CD4-positive, alpha-beta T cell treated with Interleukin-4 for 1 hour (primary cell): ENCODE data around the gene ZNF333.
"Not testable (repeated sequence)": the region's sequence is repeated elsewhere in the genome, so short reads cannot be mapped to it uniquely, and the experiment has no call there.

Experiments
- DNase-seq, 2 donors: peaks; one replicate each; pipeline ENCODE4 v3.0.0-alpha.2; 2020 to 2022

The ZNF333 gene

GRCh38 chr19:14700711-14701375 is 11.0 kb downstream of the ZNF333 start:
- DNase-seq, result no peak

DNA sequence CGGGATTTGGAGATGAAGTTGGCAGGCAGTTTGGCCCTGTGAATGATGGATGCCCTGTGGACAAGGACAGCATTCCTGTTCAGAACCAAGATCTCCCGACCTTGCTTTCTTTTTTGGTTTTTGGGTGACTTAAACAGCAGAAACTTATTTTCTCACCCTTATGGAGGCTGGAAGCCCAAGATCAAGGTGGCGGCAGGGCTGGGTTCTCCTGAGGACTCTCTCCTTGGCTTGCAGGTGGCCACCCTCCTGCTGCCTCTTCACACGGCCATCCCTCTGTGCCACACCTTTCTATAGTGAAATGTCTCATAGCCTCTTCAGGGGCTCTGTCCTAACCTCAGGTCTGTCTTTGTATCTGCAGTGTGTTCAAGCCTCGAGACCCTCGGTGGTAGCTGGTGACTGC is 14.0 kb downstream of the ZNF333 start:
- DNase-seq, result no peak

GRCh38 chr19:14704450-14704849 is 14.6 kb downstream of the ZNF333 start:
- DNase-seq, result no peak

DNA sequence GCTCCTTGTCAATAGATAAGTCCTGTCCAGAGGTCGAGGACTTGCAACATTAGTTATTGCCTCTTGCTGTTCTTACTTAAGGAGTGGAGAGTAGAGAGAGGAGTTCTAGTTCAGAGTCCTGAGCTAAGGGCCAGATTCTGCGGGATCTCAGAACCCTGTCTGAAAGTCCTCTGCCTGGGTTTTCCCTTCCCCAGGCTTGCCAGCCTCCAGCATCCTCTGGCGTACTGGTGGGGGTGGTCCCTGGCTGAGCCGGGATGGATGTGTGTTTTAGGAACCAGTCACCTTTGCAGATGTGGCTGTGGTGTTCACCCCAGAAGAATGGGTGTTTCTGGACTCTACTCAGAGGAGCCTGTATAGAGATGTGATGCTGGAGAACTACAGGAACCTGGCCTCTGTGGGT is 26.0 kb downstream of the ZNF333 start:
- no peak for DNase-seq

DNA sequence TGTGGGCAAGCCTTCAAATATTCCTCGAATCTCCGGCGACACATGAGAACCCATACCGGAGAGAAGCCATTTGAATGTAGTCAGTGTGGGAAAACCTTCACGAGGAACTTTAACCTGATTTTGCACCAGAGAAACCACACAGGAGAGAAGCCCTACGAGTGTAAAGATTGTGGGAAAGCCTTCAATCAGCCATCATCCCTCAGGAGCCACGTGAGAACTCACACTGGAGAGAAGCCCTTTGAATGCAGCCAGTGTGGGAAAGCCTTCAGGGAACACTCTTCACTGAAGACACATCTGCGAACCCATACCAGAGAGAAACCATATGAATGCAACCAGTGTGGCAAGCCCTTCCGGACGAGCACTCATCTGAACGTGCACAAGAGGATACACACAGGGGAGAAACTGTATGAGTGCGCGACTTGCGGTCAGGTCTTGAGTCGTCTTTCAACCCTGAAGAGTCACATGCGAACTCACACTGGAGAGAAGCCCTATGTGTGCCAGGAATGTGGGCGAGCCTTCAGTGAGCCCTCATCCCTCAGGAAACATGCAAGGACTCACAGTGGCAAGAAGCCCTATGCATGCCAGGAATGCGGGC is 28.8 kb downstream of the ZNF333 start:
- no peak for DNase-seq

DNA sequence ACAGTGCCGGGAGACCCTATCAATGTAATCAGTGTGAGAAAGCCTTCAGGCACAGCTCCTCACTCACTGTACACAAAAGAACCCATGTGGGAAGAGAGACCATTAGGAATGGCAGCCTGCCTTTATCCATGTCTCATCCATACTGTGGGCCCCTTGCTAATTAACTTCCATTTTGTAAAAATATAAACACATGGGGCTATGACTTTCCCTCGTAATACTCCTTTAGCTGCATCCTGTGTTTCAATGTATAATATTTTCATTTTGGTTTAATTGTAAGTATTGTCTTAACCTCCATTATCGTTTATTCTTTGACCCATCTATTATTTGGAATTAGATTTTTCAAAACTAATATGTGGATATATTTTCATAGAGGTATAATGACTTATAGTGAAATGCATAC is 29.3 kb downstream of the ZNF333 start:
- DNase-seq, result no peak

DNA sequence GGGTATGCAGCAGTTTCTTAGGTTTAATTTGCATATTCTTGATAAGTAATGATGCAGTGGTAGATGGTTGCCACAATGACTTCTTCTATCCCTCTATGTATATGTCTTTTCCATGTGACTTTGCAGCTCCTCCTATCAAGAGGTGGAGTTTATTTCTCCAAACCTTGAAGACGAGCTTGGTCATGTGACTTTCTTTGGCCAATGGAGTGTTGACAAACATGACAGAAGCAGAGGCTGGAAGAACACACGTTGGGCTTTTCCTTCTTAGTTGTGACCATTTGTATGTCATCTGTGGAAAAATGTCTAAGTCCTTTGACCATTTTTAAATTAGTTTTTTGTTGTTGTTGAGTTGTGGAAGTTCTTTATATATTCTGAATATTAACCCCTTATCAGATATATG is 32.3 kb downstream of the ZNF333 start:
- DNase-seq, result no peak

- no peak for DNase-seq
Measured at GRCh38 chr19:14728595-14728994, 38.7 kb downstream of the ZNF333 start.

DNA sequence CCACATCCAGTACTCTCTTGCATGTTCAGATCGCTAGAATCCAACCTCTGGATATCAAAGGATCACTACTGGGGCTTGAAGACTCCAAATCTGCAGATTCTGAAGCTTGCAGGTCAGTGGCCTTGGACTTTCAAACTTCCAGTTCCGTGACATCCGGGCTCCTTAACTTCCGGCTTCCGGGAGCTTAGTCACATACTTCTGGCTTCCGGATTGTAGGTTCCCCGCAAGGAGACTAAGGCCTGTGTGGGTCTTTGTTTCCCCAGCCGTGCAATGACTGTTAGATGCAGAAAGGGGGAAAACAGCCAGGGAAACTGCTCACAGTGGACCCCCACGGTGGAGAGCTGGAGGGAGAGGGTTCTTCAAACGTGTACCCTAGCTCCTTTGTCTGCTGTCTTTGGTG is 41.4 kb downstream of the ZNF333 start:
- DNase-seq, result no peak

DNA sequence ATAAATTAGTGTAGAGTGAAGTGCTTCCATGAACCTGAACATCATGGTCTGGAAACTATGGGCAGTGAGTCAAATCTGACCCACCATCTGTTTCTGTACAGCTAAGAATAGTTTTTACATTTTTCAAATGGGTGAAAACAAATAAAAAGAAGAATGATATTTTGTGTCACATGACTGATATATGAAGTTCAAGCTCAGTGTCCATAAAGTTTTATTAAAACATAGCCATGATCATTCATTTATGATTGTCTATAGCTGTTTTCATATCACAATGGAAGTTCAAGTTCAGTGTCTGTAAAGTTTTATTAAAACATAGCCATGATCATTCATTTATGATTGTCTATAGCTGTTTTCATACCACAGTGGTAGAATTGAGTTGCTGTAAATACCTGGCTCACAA is 42.7 kb downstream of the ZNF333 start:
- DNase-seq, result no peak

DNA sequence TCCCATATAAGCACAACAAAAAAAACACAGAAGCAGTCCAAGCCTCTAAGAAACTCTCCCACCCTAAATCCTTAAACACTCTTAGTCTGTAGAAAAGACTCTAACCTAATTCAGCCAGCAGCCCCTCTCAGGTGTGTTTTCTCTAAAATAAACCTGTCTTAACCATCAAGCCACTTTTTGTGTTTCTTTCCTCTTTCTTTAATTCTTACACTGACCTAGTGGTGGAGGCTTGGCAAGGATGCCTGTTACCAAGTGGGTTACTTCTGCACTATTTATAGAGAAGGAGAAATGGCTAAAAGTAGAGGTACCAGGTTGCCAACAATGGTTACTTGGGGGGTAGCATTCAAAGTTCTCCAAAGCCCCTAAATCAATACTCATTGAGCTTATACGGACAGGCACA is 43.7 kb downstream of the ZNF333 start:
- no peak for DNase-seq

GRCh38 chr19:14735915-14736314 is 46.1 kb downstream of the ZNF333 start:
- DNase-seq, result no peak

GRCh38 chr19:14746886-14747285 is 57.0 kb downstream of the ZNF333 start:
- no peak for DNase-seq

- no peak for DNase-seq
Measured at GRCh38 chr19:14748601-14749000, 58.8 kb downstream of the ZNF333 start.

DNA sequence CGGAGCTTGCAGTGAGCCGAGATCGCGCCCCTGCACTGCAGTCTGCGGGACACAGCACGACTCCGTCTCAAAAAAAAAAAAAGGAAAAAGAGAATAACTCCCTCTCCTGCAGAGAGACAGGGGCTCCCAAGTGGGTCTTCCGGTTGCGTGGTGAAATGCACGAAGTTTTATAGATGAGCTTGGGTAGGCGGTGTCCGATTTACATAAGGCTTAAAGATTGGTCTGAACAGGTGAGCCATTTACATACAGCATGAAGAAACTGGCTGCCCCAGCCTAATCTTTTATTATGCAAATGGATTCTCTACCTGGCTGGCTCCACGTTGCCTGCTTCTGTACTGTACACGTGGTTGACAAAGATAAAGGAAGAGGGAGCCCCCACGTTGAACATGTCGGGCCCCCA is 69.0 kb downstream of the ZNF333 start:
- DNase-seq, result no peak

DNA sequence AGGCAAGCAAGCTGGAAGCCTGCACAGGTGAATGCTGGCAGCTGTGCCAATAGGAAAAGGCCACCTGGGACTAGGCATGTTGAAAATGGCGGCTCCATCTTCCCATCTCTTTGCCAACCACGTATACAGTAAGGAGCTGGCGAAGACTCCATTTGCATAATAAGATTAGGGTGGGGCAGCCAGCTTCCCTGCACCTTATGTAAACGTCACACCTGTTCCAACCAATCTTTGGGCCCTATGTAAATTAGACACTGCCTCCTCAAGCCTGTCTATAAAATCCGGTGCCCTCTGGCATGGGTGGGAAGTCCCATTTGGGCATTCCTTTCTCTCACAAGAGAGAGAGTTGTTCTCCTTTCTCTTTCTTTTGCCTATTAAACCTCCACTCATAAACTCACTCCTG is 71.8 kb downstream of the ZNF333 start:
- DNase-seq, result no peak

DNA sequence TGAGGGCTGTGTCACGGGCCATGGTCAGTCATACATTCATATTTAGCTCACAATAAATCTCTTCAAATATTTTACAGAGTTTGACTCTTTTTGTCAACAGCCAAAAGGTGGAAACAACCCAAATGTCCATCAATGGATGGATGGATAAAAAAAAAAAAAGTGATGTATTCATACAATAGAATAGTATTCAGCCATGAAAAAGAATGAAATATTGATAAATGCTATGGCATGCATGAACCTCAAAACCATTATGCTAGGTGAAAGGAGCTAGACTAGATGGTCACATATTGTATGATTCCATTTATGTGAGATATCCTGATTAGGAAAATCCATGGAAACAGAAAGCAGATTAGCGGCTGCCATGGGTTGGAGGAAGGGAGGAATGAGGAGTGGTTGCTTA is 72.3 kb downstream of the ZNF333 start:
- no peak for DNase-seq

DNA sequence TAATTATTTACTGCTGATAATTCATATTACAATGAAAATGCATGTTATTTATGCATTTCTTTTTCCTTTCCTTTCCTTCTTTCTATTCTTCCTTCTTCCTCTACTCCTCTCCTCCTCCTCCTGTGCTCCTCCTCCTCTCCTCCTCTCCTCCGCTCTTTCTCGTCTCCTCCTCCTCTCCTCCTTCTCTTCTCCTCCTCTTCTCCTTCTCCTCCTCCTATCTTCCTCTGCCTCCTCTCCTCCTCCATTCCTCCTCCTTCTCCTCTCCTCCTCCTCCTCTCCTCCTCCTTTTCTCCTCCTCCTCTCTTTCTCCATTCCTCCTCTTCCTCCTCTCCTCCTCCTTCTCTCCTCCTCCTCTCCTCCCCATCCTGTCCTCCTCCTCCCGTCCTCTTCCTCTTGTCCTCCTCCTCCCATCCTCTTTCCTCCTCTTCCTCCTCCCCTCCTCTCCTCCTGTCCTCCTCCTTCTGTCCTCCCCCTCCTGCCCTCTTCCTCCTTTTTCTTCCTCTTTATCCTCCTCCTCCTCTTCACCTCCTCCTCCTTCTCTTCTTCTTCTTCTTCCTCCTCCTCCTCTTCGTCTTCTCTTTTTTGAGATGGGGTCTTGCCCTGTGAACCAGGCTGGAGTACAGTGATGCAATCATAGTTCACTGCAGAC is 73.8 kb downstream of the ZNF333 start:
- DNase-seq, result no peak

- DNase-seq, result no peak
Measured at GRCh38 chr19:14764401-14764800, 74.6 kb downstream of the ZNF333 start.

GRCh38 chr19:14765403-14765802 is 75.6 kb downstream of the ZNF333 start:
- peak in 1 of 2 donors; percentile 13 for DNase-seq

- not testable (repeated sequence) for DNase-seq
Measured at GRCh38 chr19:14765841-14766240, 76.0 kb downstream of the ZNF333 start.

DNA sequence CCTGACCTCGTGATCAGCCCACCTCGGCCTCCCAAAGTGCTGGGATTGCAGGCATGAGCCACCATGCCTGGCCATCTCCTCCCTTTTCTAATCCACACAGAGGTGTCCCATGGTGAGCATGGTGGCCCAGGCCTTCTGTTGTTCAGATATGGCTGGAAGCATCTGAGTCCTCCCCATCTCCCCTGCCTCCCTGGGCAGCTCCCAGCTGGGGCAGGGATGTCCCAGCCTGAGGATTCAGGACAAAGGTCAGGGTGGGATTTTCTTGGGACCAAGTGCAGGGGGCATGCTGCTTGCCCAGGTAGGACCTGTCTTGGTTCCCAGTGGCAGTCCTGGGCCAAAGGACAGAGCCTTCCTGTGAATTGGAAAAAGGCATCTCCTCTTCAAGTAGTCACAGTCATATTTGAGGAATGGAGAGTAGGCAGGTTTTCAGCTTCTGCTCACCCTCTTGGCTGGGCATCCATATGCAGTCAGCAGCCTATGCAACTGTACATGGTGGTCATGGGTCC is 77.7 kb downstream of the ZNF333 start:
- DNase-seq, result no peak

DNA sequence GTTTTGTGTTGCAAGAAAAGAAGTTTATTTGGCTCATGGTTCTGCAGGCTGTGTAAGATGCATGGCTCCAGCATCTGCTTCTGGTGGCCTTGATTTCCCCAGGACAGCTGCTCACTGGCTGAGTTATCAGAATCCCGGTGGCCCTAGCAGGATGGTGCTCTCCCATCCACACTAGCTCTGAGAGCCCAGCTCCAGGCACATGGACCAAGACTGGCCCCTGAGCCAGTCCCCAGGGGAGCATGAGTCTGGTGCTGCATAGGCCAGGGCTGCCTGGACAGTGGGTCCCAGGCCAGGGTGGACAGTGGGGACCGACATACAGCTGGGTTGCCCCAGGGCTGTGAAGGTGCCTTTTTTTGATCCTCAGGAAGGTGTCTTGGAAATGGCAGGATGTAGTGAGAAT is 78.2 kb downstream of the ZNF333 start:
- DNase-seq, result no peak

GRCh38 chr19:14769201-14769600 is 79.4 kb downstream of the ZNF333 start:
- DNase-seq, result no peak
